Spleen (tissue), 7 donors: Measurements from ENCODE around the gene IL1RL1.

Experiments
- POLR2AphosphoS5 ChIP-seq, 3 donors: sonication (generic); formaldehyde crosslinking; IDR thresholded peaks; one replicate each; pipeline ENCODE4 v1.5.1; 2017; ENCODE audit warnings: antibody characterized with exemption in 3 of 3
- TF ChIP-seq, protein P1 (sequence below), 11 experiments: fragments of 200-600 bp in 7 of 11; fragments of 450-650 bp in 4 of 11; sonication (generic) in 4 of 11; IDR thresholded peaks in 8 of 11; conservative IDR thresholded peaks in 3 of 11; 1 replicate in 7 of 11; 2 replicates in 4 of 11; pipeline versions ENCODE4 v1.4.0 to v1.8.0; 2016 to 2021; ENCODE audit warnings: antibody characterized with exemption in 11 of 11, inconsistent platforms in 4 of 11, mild to moderate bottlenecking in 1 of 11
- donor health status: DM: no; HTN: no; CAD: no; lungs with moderate emphysema.
- donor health status: DM: no; HTN: no; CAD: no.
- donor health status: DM: no; HTN: no; CAD: no.

DNA sequence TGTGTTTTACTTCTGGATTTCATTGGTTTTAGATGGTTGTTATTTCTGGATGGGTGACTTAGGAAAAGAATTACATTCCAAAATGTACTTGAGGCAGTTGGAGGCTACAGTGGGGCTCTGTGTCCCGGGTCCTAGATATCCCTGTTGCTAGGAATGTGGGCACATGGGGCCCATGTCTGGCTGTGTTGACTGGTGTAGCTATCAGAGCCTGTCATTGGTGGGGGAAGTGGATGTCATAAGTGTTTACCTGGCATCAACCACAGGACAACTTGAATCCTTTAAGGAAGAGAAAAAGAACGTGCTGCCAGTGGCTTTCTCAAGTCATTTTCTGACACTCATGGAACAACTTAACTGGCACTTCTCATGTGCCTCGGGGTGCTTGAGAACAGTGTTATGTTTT is 74.6 kb downstream of the IL1RL1 start:
- no peak for TF ChIP-seq POLR2AphosphoS5 (IDR thresholded peaks at IDR 0.05)
- TF ChIP-seq, protein P1, sequence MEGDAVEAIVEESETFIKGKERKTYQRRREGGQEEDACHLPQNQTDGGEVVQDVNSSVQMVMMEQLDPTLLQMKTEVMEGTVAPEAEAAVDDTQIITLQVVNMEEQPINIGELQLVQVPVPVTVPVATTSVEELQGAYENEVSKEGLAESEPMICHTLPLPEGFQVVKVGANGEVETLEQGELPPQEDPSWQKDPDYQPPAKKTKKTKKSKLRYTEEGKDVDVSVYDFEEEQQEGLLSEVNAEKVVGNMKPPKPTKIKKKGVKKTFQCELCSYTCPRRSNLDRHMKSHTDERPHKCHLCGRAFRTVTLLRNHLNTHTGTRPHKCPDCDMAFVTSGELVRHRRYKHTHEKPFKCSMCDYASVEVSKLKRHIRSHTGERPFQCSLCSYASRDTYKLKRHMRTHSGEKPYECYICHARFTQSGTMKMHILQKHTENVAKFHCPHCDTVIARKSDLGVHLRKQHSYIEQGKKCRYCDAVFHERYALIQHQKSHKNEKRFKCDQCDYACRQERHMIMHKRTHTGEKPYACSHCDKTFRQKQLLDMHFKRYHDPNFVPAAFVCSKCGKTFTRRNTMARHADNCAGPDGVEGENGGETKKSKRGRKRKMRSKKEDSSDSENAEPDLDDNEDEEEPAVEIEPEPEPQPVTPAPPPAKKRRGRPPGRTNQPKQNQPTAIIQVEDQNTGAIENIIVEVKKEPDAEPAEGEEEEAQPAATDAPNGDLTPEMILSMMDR (IDR thresholded peaks at IDR 0.05 in 8 of 11, conservative IDR thresholded peaks at IDR 0.05 in 3 of 11): no peak
